Measurements from ENCODE around the gene CHN1.

CHN1 gene

DNA sequence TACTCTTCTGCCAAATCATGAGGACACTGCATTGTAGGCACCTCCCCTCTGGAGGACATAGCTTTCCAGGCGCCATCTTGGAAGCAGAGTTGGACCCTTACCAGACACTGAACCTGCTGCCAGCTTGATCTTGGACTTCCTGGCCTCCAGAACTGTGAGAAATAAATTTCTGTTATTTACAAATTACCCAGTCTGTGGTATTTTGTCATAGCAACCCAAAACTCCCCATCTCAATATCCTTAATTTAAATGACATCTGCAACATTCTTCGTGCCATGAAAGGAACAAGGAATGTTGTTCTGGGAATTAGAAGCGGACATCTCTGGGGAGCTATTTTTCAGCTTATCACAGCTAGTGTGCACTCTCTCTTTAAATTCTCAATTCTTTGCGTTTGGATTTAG lies 183.6 kb downstream of the CHN1 start:
- DNase-seq: no peak

DNA sequence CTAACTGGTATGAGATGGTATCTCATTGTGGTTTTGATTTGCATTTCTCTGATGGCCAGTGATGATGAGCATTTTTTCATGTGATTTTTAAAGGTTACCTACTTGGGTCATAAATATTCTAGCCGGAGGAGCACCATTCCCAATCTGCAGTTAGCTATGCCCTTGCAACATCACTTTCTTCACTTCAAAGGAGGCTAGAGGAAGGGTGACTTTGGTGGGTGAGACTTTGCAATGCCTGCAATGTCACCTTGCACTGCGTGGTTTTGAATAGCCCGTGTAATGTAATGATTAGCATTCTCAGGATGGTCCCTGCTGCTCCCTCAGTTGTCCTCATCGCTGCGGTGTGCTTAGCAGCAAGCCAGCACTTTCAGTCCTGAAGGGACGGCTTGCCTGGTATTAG lies 184.8 kb downstream of the CHN1 start:
- no peak for DNase-seq

DNA sequence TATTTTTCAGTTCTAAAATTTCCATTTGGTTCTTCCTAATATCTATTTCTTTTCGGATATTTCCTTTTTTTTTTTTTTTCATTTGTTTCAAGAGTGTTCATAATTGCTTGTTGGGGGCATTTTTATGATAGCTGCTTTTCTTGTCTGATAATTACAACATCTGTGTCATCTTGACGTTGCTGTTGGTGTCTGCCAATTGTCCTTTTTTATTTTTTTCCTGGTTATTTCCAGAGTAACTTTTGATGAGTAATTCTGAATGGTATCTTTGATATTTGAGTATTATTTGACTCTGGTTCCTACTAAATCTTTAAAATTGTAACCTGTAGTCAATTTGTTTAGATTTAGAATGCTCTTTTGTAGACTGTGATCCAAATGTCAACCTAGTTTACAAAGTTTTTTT lies 189.7 kb downstream of the CHN1 start:
- no peak for DNase-seq

DNA sequence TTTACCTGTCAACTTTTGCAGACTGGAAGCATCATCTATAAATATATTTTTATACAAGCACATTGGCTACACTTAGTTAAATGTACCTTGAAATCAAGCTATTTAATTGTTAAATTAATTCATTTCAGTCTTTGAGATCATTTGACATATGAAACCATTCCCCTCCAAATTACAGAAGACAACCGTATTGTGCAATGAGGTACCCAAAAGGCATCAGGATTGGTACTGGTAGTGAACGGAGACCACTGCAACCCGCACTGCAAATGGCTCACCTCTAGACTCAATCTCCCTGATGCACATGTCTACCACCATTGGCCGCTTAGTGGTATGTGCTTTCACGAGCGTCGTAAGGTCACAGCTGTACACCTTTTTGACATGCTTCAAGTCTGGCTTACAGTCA lies 193.1 kb downstream of the CHN1 start:
- DNase-seq: no peak

GRCh38 chr2:174807931-174808330 lies 197.2 kb downstream of the CHN1 start:
- DNase-seq: no peak

DNA sequence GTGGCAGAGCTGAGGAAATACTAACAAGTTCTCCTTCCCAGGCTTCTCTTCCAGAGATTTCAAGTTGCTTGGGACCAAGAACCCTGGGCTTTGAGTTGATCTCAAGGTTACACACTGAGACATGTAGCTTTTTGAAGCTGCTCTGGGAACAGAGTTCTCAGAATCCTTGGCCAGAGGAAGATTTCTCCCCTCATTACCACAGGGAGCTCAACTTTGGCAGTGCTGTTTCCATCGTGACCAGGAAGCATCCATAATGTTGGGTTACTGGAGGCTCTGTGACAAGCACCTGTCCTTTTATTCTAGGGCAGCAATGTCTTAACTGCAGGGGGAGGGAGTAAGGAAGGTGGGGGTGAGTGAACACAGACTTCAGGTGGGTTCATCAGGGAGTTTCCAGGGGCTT lies 199.4 kb downstream of the CHN1 start:
- no peak for DNase-seq

DNA sequence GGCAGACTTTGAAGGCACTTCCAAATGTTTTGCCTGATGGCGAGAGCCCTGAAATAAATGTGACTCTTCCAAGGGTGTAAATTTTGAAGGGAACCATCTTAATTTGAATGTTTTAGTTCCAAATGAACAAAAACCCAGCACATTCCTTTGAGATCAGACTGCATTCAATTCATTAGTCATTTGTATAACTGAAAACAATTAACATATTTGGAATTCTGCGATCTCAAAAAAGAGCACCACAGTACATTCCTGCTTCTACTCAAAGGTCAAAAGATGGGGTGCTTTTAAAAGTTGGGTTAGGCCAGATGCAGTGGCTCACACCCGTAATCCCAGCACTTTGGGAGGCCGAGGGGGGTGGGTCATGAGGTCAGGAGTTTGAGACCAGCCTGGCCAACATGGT lies 202.7 kb downstream of the CHN1 start:
- DNase-seq: no peak

DNA sequence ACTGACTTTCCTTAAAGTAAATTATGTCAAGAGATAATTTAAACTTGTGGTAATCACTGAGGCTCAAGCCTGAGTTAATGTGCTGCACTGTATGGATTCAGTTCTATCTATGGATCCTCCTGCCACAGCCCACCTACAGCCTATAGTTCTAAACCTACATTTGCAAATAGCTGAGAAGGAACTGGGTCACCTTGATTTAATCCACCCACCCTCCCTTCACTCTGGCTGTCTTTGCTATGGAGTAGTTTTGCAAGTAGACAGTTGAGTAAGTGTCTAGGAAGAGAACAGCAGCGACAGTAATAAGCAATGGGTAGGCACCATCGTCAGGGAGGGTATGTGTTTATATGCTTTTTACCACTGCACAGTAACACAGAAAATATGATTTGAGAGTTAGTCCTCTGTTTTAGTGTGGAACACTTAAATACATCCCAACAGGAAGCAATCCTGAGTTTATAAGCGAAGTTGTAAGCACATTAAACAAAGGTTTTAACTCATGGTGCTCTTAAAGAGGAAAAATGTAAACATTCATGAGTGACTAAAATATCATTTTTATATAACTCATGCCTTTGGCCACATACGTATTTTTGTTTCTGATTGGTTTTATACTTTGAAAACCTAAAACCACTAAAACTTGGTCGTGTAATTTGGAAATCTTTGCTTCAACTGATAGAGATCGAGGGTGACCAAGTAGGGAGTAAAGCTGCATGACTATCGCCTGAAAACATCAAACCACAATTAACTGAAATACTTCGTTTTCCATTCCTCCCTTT lies 204.6 kb downstream of the CHN1 start:
- no peak for DNase-seq

- no peak for DNase-seq
Observed at GRCh38 chr2:174798801-174799200, 206.4 kb downstream of the CHN1 start.

DNA sequence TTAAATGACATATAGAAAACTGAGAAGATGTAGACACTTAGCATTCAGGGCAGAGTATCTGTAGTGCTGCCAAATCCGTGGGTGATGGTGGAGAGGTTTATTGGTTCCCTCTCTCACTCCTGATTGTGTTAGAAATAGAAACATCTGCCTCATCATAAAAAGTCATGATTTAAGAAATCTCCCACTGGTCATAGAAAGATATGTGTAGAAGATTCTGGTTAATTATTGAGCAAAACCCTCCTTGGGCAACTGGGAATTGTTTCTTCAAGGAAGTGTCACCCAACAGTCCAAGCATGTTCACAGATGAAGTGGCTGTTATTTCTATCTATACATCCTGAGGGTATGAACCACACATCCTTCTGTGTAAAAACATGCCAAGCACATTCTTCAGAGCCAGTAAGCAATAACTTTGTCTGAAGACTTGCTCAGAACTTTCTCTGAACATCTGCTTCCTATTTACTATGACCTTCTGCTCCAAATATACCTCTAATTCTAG lies 207.4 kb downstream of the CHN1 start:
- DNase-seq: no peak

DNA sequence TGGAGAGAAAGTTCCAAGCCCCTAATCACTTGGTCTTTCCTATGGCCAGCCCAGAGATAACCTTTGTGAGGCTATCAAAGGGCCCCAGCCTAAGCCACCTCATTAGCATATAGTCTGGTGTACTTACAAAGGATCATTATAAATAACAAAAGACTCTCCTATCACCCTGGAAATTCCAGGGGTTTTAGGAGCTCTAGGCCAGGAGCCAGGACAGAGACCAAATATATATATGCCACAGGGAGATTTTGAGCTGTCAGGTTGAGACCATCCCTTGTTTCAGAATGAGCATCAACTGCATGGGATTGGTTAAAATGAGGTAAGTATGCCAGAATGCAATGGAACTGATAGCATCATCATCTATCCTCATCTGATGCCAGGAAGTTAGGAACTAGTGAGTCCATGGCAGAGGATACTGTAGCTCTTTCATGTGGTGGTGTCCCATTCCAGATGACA lies 208.8 kb downstream of the CHN1 start:
- DNase-seq: no peak

GRCh38 chr2:174794851-174795374 lies 210.3 kb downstream of the CHN1 start:
- peak in 1 of 5 donors; percentile 13 for DNase-seq

GRCh38 chr2:174792309-174793025 lies 212.7 kb downstream of the CHN1 start:
- DNase-seq: no peak

DNA sequence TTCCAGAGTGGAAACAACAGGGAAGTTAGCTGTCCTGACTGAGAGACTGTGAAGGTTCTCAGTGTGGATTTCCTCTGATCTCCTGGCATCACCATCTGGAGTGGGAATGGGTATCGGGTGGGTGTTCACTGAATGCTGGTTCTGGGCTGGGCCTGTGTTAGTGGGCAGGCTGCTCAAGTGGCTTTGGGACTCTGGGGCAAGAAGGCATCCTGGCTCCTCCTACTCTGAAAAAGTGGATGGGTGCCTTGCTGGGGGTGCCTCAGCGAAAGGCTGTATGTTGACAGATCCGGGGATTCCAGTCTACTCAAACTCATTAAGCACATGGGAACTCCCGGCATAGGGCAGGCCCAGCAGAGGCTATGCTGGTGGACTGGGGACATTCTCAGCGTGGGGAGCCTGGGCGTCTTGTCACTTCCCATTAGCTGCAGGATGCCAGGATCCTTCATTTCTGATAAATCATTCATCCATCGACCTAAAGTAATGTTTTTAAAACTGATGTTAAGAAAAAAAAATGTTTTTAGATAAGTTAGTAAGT lies 213.4 kb downstream of the CHN1 start:
- no peak for DNase-seq

- DNase-seq: no peak
Observed at GRCh38 chr2:174791020-174791419, 214.2 kb downstream of the CHN1 start.

- DNase-seq: no peak
Observed at GRCh38 chr2:174789001-174789400, 216.2 kb downstream of the CHN1 start.

GRCh38 chr2:174788291-174788929 lies 216.8 kb downstream of the CHN1 start:
- peak in 1 of 5 donors; percentile 32 for DNase-seq

DNA sequence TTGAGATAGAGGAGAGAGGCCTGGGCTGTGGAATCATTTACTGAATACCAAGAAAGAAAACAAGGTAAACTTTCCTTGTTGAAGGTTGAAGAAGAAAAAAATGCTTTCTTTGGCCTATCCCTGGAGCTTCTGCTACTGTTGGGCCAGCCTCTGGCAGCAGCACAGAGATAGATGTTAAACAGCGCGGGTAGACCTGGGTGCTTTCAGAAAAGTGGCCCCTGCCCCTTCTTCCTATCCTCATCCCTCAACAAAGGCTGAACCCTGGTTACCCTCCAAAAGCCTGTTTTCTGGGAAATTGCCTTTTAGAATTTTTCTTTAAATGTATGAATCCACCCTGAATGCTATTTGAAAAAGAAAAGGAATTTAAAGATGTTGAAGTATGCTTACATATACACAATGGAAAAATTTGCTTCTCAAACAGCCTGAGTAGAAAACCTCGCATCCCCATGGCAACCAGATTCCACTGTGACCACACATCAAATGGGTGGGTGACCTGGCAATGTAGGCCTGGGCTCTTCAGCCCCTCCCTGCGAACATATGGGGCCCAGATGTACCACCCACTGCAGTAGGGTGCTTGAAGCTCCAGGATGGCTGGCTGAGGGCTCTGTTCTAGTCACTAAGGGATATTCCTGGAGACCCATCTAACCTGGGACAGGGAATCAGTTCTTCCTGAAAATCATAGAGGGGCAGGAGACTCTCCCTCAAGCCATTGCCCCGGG lies 217.5 kb downstream of the CHN1 start:
- no peak for DNase-seq

DNA sequence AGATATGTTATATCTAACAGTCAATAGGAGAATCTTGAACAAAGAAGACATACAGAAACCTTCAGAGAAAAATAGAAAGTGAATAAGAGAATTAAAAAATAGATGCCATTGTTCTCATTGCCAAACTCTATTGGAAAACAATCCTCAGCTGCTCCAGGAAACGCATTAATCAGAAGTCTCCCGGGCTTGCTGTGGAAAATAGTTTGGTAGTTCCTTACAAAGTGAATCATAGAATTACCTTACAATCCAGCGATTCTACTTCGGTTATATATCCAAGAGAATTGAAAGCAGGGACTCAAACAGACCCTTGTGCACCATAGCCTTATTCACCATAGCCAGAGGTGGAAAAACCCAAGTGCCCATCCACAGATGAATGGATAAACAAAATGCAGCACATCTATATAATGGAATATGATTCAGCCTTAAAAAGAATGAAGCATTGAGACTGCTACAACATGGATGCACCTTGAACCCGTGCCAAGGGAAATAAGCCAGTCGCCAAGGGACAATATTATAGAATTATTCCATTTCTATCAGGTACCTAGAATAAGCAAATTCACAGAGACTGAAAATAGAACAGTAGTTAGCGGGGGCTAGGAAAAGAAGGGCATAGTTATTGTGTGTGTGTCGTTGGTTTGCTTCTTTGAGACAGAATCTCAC lies 219.0 kb downstream of the CHN1 start:
- no peak for DNase-seq

- DNase-seq: no peak
Observed at GRCh38 chr2:174785481-174785880, 219.7 kb downstream of the CHN1 start.

DNA sequence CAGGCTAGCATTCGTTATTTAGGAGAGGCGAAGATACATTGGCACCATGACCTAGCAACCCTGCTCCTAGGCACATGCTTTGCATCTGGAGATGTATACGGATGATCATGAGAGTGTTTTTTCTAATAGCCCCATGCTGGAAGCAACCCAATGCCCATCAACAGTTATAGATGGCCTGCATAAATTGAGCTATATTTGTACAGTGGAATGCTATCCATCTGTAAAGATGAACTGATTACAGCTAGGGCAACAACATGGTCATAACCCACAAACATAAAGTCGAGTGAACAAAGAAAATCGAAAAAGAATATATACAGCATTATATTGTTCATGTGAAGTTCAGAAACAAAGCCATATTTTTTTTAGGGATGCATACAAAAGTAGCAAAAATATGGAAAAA lies 220.3 kb downstream of the CHN1 start:
- no peak for DNase-seq

GRCh38 chr2:174784316-174784715 lies 220.9 kb downstream of the CHN1 start:
- DNase-seq: no peak
